HG02623 (cell line): ENCODE results near the gene PC.
A peak's percentile ranks its signal among the peaks of the same experiment; 100 is the strongest.
"Not testable (repeated sequence)": the region's sequence is repeated elsewhere in the genome, so short reads cannot be mapped to it uniquely, and the experiment has no call there.

Experiments
- ATAC-seq: cut with Tn5 transposase; IDR thresholded peaks from one replicate; pipeline ENCODE4 v1.9.1; 2021; ENCODE audit warnings: moderate library complexity; ENCODE audit not compliant: unreplicated experiment

PC gene

DNA sequence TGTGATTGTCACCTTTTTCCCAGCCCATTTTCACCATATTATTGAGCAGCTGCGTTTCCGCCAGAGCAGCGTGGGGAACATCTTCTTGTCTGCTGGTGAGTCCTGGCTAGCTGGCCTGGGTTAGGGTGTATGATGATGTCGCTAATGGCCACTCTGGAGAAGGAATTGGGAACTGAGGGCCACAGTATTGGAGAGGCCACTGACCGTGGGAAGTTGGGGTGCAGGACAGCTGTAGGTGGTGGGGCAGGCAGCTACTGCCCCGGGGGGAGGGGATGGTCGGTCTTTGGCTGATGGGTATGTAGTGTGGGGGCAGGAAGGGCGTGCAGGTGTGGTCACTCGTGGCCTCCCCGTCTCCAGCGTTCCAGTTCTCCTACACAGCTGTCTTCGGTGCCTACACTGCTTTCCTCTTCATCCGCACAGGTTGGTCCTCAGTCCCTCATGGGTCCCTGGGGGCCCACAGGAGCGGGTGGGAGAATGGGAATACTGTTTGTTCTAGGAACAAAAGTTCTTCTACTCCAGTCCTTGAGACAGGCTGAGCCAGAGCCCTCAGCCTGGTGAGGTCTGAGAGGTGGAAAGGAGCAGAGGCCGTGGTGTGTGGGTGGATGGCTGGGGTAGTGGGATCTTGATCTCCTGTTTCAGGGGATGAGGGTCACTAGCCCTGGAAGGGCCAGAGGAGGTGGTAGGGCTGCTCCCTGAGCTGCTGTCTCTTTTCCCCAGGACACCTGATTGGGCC is 112.9 kb downstream of the PC start:
- ATAC-seq, result no peak

DNA sequence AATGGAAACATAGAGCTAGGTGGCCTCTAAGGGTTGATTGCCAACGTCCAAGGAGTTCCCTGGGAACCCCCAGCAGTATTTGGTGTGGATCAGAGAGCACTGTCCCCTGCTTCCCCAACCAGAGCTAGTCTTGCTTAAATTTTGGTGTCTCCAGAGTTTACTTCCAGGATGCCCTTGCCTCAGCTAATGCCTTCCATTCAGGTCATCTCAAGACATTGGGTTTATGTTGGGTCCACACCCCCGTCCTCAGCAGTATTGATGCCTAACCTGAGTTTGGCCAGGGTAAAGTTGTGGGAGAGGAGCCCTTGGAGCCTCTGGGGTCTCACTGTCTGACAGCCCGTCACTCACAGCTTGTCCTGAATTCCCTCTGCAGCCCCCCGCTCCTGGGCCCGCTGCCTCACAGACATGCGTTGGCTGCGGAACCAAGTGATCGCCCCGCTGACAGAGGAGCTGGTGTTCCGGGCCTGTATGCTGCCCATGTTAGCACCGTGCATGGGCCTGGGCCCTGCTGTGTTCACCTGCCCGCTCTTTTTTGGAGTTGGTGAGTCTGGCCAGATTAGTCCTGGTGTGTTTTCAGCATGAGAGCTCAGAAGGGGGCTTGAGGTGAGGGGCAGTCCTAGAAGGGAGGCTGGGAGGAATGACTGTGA is 113.6 kb downstream of the PC start:
- ATAC-seq, result no peak

DNA sequence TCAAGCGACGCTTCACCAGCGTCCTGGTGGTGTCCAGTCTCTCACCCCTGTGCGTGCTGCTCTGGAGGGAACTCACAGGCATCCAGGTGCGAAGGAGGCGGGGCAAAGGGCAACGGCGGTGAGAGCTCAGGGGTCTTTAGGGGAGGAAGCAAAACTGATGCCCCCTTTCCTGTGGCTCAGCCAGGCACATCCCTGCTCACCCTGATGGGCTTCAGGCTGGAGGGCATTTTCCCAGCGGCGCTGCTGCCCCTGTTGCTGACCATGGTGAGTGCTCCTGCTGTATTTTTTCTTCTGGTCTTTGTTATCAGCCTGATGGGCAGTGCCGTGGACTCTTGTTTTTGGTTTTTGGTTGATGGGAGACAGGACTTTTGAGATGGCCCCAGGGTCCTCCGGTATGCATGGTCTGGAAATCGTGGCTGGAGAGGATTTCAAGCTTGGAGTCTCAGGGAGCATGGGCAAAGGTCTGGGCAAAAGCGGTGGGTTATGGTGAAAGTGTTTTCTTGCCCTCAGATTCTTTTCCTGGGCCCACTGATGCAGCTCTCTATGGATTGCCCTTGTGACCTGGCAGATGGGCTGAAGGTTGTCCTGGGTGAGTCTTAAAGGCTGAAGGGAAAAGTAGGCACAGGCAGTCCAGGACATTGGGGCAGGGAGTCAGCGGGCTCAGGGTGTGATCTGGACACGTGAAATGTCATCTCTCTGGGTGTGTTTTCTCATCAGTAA is 114.2 kb downstream of the PC start:
- peak; percentile 4 for ATAC-seq

DNA sequence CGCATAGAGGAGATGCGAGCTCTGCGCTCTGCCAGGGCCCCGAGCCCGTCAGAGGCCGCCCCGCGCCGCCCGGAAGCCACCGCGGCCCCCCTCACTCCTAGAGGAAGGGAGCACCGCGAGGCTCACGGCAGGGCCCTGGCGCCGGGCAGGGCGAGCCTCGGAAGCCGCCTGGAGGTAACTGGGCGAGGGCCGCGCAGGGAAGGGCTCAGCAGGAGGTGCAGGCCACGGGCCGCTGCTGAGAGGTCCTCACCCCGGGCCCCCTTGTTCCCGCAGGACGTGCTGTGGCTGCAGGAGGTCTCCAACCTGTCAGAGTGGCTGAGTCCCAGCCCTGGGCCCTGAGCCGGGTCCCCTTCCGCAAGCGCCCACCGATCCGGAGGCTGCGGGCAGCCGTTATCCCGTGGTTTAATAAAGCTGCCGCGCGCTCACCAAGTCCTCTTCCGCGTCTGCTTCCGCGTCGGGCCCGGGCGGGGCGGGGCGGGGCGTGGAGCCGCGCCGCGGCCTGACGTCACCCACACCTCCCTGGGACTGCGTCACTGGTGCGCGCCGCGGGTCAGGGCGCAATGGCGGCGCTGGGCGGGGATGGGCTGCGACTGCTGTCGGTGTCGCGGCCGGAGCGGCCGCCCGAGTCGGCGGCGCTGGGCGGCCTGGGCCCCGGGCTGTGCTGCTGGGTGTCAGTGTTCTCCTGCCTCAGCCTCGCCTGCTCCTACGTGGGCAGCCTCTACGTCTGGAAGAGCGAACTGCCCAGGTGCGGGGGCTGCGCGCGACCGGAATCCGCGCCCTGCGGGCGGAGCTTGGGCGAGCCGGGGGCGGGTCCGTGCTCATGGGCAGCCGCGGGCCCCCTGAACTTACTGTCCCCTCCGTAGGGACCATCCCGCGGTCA is 115.0 kb downstream of the PC start, which contains the start of gene RCE1:
TSS of gene RCE1 (plus strand) at position 546 of the 880 bp plus-strand sequence. CDS start at position 561, 15 bp downstream.
- peak; percentile 73 for ATAC-seq

DNA sequence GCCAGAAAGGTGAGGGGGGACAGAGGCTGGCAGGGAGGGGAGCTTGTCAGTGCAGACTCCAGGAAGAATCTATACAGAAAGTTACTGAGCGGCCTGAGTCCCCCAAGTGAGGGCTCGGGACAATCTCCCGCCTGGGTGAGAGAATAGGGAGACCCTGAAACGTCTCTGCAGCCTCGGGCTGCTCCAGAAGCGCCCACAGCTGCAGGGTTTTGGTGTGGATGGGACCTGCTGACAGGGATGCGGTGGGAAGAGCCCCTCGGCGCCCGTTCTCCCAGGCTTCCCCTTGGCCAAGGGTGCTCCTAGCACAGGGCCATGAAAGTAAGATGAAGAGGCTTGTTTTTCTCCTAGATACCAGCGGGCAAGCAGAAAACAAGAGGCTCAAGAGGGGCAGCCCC is 115.7 kb downstream of the PC start:
- no peak for ATAC-seq

DNA sequence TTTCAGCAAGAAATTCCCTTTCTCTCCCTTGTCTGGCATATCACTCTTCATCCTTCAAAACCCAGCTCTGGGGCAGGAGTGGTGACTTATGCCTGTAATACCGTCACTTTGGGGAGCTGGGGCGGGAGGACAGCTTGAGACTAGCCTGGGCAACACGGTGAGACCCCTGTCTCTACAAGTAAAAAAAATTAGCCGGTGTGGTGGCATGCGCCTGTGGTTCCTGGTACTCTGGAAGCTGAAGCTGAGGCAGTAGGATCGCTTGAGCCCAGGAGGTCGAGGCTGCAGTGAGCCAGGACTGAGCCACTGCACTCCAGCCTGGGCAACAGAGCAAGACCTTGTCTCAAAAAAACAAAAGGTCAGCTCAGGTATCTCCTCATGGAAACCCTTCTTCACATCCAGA is 116.3 kb downstream of the PC start:
- ATAC-seq, result no peak

DNA sequence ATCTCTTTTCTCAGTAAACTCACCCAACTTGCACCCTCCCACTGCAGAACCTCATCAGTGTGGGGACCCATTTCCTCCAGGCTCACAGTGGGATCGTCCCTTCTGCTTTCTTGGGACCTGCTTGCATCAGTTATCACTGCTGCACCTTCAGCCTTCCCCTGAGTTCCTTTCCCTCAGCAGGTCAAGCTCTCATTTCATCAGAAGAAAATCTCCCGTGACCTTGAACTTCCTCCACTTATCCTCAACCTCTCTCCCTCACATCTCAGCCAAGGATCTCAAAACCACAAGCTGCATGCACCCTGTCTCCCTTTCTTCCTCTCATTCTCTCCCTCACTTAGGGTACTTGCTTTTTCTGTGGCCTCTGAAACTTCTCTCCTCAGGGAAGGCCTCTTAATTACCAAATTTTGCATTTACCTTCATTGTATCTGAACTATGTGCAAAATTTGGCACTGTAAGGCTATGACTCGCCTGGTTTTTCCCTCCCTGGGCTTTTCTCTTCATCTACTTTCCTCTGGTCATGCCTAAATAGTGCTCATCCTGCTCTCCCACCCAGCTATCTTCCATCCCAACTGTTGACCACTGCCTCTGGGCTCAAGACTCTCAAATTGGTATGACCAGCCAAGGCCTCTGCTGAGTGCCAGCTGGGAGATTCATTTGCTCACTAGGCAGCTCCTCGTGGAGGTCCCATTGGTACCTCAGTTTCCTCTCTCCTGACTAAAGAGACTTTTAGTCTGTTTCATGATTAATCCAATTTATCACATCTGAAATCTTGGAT is 117.7 kb downstream of the PC start:
- ATAC-seq, result no peak

DNA sequence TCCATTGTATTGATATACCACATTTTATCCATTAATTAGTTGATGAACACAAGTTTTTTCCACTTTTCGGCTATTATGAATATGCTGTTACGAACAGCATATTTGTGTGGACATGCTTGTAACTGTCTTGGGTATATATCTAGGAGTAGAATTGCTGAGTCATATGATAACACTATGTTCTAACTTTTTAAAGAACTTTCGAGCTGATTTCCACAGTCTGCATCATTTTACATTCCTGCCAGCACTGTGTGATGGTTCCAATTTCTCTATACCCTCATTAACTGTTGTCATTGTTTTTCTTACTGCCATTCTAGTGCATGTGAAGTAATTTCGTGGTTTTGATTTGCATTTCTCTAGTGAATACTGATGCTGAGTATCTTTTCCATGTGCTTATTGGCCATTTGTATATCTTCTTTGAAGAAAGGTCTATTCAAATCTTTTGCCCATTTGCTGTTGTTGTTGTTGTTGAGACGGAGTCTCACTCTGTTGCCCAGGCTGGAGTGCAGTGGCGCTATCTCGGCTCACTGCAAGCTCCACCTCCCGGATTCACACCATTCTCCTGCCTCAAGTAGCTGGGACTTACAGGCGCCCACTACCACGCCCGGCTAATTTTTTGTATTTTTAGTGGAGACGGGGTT is 122.3 kb downstream of the PC start:
- no peak for ATAC-seq

DNA sequence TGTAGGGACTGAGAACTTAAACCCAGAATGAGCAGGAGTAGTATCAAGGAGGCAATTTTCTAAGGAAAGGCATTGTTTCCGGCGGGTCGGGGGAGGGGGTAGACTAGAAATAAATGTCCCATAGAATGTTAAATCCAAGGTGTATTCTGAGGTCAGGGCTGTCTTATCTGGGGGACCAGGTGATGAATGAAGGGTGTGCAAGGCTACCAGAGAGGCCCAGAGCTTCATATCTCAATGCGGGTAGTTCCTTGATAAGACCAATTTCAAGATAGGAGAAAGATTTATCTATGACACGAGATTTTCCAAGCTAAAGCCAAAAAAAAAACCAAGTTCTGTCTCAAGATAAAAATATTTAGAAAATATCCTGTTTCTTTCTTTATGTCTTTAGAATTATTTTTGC is 123.2 kb downstream of the PC start:
- no peak for ATAC-seq

DNA sequence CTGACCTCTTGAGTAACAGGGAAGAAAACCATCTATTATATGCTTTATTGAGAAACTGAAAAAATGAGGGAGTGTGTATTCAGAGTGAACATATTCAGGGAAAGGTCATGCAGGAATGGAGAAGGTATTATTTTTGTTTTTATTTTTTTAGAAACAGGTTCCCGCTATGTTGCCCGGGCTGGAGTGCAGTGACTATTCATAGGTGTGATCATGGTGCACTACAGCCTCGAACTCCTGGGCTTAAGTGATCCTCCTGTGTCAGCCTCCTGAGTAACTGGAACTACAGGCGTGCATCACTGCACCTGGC is 123.7 kb downstream of the PC start:
- no peak for ATAC-seq

DNA sequence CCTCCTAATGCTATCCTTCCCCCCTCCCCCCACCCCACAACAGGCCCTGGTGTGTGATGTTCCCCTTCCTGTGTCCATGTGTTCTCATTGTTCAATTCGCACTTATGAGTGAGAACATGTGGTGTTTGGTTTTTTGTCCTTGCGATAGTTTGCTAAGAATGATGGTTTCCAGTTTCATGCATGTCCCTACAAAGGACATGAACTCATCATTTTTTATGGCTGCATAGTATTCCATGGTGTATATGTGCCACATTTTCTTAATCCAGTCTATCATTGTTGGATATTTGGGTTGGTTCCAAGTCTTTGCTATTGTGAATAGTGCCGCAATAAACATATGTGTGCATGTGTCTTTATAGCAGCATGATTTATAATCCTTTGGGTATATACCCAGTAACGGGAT is 133.6 kb downstream of the PC start:
- ATAC-seq, result not testable (repeated sequence)

DNA sequence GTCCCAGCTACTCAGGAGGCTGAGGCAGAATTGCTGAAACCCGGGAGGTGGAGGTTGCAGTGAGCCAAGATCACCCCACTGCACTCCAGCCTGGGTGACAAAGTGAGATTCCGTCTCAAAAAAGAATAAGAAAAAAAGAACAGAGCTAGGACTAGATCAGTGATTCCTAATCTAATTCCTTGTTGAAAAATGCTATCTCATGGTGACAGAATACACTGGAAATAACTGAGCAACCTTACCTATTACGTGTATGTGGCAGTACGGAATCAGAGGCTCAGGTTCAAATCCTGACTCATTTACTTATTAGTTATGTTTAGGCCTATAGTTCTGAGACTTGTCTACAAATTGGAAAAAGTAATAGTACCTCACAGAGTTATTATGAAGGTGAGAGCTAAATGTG is 134.5 kb downstream of the PC start:
- no peak for ATAC-seq

DNA sequence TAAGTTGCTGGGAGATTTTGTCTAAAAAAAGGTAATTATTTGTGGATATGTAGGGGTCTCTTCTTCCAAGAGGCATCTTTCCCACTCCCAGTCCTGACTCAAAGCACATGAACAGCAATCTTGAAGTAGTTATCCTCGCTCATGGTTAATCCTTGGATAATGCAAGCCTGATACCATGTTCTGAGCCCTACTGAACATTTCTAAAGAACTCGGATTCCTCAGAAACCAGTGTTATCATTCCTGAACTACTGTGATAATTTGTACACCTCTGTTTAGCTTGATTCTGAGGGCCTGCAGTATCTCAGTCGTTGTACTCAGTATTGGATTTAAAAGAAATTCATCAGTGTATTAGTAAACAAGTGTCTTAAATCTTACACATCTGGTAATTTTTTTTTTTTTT is 137.3 kb downstream of the PC start:
- no peak for ATAC-seq

DNA sequence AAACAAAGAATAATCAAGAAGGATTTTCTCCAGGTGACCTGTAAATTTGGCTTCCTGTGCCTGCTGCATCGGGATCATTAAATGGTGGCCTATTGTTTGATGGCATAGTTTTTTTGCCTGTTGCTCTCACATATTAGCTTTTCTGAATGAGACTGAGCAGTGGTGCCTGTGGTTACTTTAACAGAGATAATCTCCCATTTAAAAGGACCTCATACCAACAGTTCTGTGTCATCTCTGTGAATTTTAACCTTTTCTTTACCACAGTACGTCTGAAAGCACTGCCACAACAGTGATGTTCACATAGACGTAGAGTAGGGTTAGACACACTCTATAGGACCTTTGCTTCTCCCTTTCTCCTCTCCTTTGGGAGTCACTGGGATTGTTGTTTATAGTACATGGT is 137.8 kb downstream of the PC start:
- ATAC-seq, result no peak

DNA sequence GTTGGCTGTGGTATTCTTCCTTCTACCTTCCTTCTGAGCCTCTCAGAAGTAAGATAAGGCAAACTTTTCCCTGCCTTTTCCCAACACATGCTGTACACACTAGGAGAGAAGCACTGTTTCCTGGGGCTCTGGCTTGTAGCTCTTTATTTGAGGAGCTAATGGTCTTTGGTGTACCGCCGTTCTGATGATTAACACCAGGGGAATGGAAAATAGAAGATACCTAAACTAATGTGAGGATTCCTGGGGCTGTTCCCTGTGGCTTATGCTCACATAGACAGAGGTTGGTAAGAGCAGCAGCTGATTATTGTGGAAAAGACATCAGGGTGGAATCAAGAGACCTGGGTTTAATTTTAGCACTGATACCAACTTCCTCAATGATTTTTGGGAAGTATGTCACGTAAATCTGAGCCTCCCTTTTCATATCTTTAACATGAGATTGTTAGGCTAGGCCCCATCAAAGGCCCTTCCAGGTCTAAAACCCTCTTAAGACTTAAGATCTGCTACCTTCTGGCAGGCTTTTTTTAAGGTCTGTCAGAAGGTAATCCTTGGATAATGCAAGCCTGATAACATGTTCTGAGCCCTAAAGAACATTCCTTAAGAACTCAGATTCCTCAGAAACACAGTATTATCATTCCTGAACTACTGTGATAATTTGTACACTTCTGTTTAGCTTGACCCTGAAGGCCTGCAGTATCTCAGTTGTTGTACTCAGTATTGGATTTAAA is 139.8 kb downstream of the PC start:
- ATAC-seq, result no peak

DNA sequence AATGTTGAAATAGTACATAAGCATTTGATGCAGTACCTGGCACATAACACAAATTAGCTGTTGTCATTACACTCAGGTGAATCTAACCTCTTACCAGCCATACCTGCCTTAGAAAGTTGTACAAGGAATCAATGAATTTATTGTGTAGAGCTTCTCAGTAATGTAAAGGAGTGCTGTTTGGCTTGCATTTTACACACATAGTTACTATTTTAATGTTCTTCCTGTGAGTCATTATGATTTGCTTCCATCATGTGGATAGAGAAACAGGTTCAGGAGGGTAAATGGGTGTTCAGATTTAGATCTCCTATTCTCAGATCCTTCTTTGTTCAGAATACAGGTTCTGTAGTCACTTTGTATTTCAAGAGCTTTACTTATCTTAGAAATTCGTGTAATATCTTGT is 142.5 kb downstream of the PC start:
- ATAC-seq, result no peak

DNA sequence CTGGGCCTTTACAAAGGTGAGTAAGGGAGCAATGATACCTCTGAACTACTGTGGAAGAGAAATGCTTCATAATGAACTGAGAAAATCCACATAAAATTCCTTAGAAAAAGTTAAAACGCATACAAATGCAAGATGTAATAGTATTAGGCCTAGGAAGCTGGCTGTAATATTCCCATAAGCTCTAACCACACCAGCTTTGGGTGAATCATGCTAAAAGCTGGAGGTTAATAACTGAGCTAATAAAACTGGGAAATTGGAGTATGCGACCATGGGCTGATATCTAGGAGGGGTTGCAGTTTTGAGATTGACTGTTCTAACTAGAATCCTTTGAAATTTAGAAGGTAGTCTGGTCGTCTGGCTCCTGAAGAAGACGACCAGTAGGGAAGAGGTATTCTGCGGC is 143.5 kb downstream of the PC start:
- ATAC-seq, result no peak

DNA sequence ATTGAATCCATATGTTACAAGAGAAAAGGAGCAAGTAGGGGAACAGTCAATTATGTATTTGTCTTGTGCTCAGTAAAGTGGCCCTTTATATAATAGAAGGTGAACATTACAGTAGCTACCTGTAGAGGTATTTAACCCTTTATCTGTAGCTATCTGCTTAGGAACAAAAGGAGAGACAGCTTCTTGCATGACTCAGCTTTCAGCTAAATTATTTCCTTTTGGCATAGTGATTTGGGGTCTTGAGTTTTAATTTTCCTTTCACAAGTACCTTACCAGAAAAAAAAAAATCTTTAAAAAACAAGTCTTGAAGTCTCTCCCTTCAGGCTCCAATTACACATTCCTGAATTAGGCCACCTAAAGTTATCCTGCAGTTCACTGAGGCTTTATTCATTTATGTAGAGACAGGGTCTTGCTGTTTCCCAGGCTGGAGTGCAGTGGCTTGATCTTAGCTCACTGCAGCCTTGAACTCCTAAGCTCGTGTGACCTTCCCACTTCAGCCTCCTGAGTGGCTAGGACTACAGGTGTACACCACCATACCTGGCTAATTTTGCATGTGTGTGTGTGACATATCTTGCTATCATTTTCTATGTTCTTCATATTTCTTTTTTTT is 147.5 kb downstream of the PC start:
- no peak for ATAC-seq

DNA sequence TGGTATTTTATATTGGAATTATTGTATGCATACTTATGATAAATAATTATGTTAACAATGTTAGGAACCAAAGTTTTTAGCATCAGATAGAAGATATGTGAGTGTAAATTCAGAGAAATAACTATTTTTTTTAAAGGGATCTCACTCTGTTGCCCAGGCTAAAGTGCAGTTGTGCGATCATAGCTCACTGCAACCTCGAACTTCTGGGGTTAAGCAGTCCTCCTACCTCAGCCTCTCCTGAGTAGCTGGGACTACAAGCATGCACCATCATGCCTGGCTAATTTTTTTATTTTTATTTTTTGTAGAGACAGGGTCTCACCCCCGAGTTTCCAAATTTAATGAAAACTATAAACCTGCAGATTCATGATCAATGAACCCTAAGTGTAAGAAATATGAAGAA is 148.6 kb downstream of the PC start:
- no peak for ATAC-seq
